HEK293 (cell line): ENCODE results near the gene CENATAC.

Experiments
- CTCF ChIA-PET: fragments of 350-600 bp; formaldehyde crosslinking; extraction: SDS; loops from one replicate; lab custom pipeline; 2021; ENCODE audit warnings: antibody characterized with exemption; lab: Yijun Ruan, JAX
- POLR2A ChIA-PET: fragments of 300-600 bp; formaldehyde crosslinking; extraction: SDS; loops from one replicate; lab custom pipeline; 2020; ENCODE audit warnings: antibody characterized with exemption, inconsistent platforms; lab: Yijun Ruan, JAX
- H3K27ac ChIP-seq: fragments of 200-500 bp; sonication (Bioruptor generic); 2 replicates; pipeline ENCODE4 v1.5.1; 2014; ENCODE audit warnings: low read depth, low read length, control low read depth, inconsistent platforms; ENCODE audit errors: extremely low read depth
- H3K36me3 ChIP-seq, 2 experiments: fragments of 200-500 bp in 1 of 2; sonication (Bioruptor generic) in 1 of 2; 1 replicate in 1 of 2; 2 replicates in 1 of 2; pipeline ENCODE4 v1.5.1; 2014 to 2017; ENCODE audit warnings: inconsistent platforms in 2 of 2, low read length in 2 of 2; ENCODE audit not compliant: control insufficient read depth in 2 of 2, insufficient read depth in 1 of 2
- H3K4me1 ChIP-seq: fragments of 200-500 bp; sonication (Bioruptor generic); 2 replicates; pipeline ENCODE4 v1.5.1; 2014; ENCODE audit warnings: mild to moderate bottlenecking, low read length, inconsistent platforms; ENCODE audit not compliant: control insufficient read depth, insufficient read depth
- H3K4me3 ChIP-seq: 2 replicates; pipeline ENCODE4 v1.5.1; 2011; ENCODE audit warnings: low read depth, mild to moderate bottlenecking, control low read depth, low read length, moderate library complexity
- H3K9me3 ChIP-seq: fragments of 200-500 bp; sonication (Bioruptor generic); 2 replicates; pipeline ENCODE4 v1.5.1; 2014; ENCODE audit warnings: low read depth, low read length, inconsistent platforms; ENCODE audit not compliant: control insufficient read depth, insufficient read depth
- GFI1B ChIP-seq: fragments of 450-650 bp; formaldehyde crosslinking; IDR thresholded peaks from 2 replicates; pipeline ENCODE4 v1.5.1; 2016; ENCODE audit warnings: missing biosample characterization, missing genetic modification characterization
- GLIS1 ChIP-seq: fragments of 450-650 bp; formaldehyde crosslinking; IDR thresholded peaks from 2 replicates; pipeline ENCODE4 v1.5.1; 2016; ENCODE audit warnings: missing biosample characterization, missing genetic modification characterization
- KLF16 ChIP-seq: fragments of 450-650 bp; formaldehyde crosslinking; IDR thresholded peaks from 2 replicates; pipeline ENCODE4 v1.5.1; 2017; ENCODE audit warnings: missing biosample characterization, missing genetic modification characterization
- KLF17 ChIP-seq: fragments of 450-650 bp; formaldehyde crosslinking; IDR thresholded peaks from 2 replicates; pipeline ENCODE4 v1.5.1; 2016; ENCODE audit warnings: missing biosample characterization, missing genetic modification characterization
- SCRT2 ChIP-seq: fragments of 450-650 bp; formaldehyde crosslinking; IDR thresholded peaks from 2 replicates; pipeline ENCODE4 v1.5.1; 2016; ENCODE audit warnings: missing biosample characterization, missing genetic modification characterization
- SETDB1 ChIP-seq: IDR thresholded peaks from one replicate; pipeline ENCODE4 v1.6.1; 2017; ENCODE audit warnings: mild to moderate bottlenecking, low read length, moderate library complexity, mixed read lengths; ENCODE audit not compliant: insufficient read length
- WT1 ChIP-seq: fragments of 450-650 bp; formaldehyde crosslinking; IDR thresholded peaks from 2 replicates; pipeline ENCODE4 v1.5.1; 2016; ENCODE audit warnings: missing biosample characterization, missing genetic modification characterization
- ZBTB17 ChIP-seq: fragments of 450-650 bp; formaldehyde crosslinking; IDR thresholded peaks from 2 replicates; pipeline ENCODE4 v1.5.1; 2016; ENCODE audit warnings: missing biosample characterization, missing genetic modification characterization
- ZBTB20 ChIP-seq: fragments of 450-650 bp; formaldehyde crosslinking; IDR thresholded peaks from 2 replicates; pipeline ENCODE4 v1.5.1; 2016; ENCODE audit warnings: missing biosample characterization, missing genetic modification characterization
- ZBTB44 ChIP-seq: fragments of 450-650 bp; IDR thresholded peaks from 2 replicates; pipeline ENCODE4 v1.5.1; 2018; ENCODE audit warnings: missing biosample characterization, mild to moderate bottlenecking, missing genetic modification characterization
- ZNF514 ChIP-seq: fragments of 450-650 bp; formaldehyde crosslinking; IDR thresholded peaks from 2 replicates; pipeline ENCODE4 v1.5.1; 2016; ENCODE audit warnings: missing biosample characterization, missing genetic modification characterization
- ZSCAN16 ChIP-seq: fragments of 450-650 bp; formaldehyde crosslinking; IDR thresholded peaks from 2 replicates; pipeline ENCODE4 v1.5.1; 2016; ENCODE audit warnings: missing biosample characterization, missing genetic modification characterization
- TF ChIP-seq, protein P1 (sequence below): fragments of 450-650 bp; formaldehyde crosslinking; IDR thresholded peaks from 2 replicates; pipeline ENCODE4 v1.5.1; 2017; ENCODE audit warnings: missing biosample characterization, missing genetic modification characterization
- TF ChIP-seq, protein P2 (sequence below): fragments of 450-650 bp; formaldehyde crosslinking; IDR thresholded peaks from 2 replicates; pipeline ENCODE4 v1.5.1; 2016; ENCODE audit warnings: missing biosample characterization, missing genetic modification characterization
- TF ChIP-seq, protein P3 (sequence below): fragments of 450-650 bp; formaldehyde crosslinking; IDR thresholded peaks from 2 replicates; pipeline ENCODE4 v1.5.1; 2016; ENCODE audit warnings: missing biosample characterization, missing genetic modification characterization
- TF ChIP-seq, protein P4 (sequence below): fragments of 450-650 bp; formaldehyde crosslinking; IDR thresholded peaks from 2 replicates; pipeline ENCODE4 v1.5.1; 2016; ENCODE audit warnings: missing biosample characterization, missing genetic modification characterization
- TF ChIP-seq, protein P5 (sequence below): fragments of 450-650 bp; formaldehyde crosslinking; IDR thresholded peaks from 2 replicates; pipeline ENCODE4 v1.5.1; 2017; ENCODE audit warnings: missing biosample characterization, missing genetic modification characterization

CENATAC gene

GRCh38 chr11:118975771-118976709 lies 21.9 kb upstream of the CENATAC start:
- Histone ChIP-seq H3K4me1 (no peaks in the 10 kb centered on the region), H3K4me3 (no peak overlapping the region), H3K9me3 (no peaks in the 10 kb centered on the region), H3K27ac (no peak overlapping the region), H3K36me3 (no peaks in the 10 kb centered on the region)
- ChIA-PET CTCF (interaction anchor here (0.6 kb wide), 2 partner anchors 37 to 49 kb away, joined by 3 read pairs; no protein-coding TSS in a partner anchor), POLR2A (no interaction called here)
- TF ChIP-seq WT1 (tag by site-specific recombination) (0 out of 2 replicates have a peak, but pooled peaks have one; percentile 19), ZBTB17 (tag by site-specific recombination) (0 out of 2 replicates have a peak, but pooled peaks have one; percentile 22), ZBTB44 (tag by site-specific recombination) (peak; percentile 12; the same call in 1 of the 2 replicates), SETDB1 (peak; percentile 29), ZNF514 (tag by site-specific recombination) (no peak), GFI1B (tag by site-specific recombination) (0 out of 2 replicates have a peak, but pooled peaks have one; percentile 30)

GRCh38 chr11:118979434-118979833 lies 18.5 kb upstream of the CENATAC start:
- ChIA-PET CTCF (no interaction called here), POLR2A (no interaction called here)
- H3K9me3 ChIP-seq, result no peaks in the 10 kb centered on the region
- H3K4me1 ChIP-seq, result no peaks in the 10 kb centered on the region
- H3K27ac ChIP-seq, result no peak overlapping the region
- H3K4me3 ChIP-seq, result no peak overlapping the region
- no peaks in the 10 kb centered on the region for H3K36me3 ChIP-seq
- TF ChIP-seq, protein P1, sequence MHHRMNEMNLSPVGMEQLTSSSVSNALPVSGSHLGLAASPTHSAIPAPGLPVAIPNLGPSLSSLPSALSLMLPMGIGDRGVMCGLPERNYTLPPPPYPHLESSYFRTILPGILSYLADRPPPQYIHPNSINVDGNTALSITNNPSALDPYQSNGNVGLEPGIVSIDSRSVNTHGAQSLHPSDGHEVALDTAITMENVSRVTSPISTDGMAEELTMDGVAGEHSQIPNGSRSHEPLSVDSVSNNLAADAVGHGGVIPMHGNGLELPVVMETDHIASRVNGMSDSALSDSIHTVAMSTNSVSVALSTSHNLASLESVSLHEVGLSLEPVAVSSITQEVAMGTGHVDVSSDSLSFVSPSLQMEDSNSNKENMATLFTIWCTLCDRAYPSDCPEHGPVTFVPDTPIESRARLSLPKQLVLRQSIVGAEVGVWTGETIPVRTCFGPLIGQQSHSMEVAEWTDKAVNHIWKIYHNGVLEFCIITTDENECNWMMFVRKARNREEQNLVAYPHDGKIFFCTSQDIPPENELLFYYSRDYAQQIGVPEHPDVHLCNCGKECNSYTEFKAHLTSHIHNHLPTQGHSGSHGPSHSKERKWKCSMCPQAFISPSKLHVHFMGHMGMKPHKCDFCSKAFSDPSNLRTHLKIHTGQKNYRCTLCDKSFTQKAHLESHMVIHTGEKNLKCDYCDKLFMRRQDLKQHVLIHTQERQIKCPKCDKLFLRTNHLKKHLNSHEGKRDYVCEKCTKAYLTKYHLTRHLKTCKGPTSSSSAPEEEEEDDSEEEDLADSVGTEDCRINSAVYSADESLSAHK (tag by site-specific recombination), result peak; percentile 52
- TF ChIP-seq, protein P2, sequence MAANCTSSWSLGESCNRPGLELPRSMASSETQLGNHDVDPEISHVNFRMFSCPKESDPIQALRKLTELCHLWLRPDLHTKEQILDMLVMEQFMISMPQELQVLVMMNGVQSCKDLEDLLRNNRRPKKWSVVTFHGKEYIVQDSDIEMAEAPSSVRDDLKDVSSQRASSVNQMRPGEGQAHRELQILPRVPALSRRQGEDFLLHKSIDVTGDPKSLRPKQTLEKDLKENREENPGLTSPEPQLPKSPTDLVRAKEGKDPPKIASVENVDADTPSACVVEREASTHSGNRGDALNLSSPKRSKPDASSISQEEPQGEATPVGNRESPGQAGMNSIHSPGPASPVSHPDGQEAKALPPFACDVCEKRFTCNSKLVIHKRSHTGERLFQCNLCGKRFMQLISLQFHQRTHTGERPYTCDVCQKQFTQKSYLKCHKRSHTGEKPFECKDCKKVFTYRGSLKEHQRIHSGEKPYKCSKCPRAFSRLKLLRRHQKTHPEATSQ (tag by site-specific recombination), result no peak
- TF ChIP-seq WT1 (tag by site-specific recombination), result no peak
- TF ChIP-seq KLF17, result no peak
- TF ChIP-seq GLIS1 (tag by site-specific recombination), result no peak
- peak; percentile 95 for TF ChIP-seq ZBTB20 (tag by site-specific recombination)
- TF ChIP-seq, protein P3, sequence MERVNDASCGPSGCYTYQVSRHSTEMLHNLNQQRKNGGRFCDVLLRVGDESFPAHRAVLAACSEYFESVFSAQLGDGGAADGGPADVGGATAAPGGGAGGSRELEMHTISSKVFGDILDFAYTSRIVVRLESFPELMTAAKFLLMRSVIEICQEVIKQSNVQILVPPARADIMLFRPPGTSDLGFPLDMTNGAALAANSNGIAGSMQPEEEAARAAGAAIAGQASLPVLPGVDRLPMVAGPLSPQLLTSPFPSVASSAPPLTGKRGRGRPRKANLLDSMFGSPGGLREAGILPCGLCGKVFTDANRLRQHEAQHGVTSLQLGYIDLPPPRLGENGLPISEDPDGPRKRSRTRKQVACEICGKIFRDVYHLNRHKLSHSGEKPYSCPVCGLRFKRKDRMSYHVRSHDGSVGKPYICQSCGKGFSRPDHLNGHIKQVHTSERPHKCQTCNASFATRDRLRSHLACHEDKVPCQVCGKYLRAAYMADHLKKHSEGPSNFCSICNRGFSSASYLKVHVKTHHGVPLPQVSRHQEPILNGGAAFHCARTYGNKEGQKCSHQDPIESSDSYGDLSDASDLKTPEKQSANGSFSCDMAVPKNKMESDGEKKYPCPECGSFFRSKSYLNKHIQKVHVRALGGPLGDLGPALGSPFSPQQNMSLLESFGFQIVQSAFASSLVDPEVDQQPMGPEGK (tag by site-specific recombination), result peak; percentile 65
- peak; percentile 34; the same call in 1 of the 2 replicates for TF ChIP-seq SCRT2 (tag by site-specific recombination)
- TF ChIP-seq, protein P4, sequence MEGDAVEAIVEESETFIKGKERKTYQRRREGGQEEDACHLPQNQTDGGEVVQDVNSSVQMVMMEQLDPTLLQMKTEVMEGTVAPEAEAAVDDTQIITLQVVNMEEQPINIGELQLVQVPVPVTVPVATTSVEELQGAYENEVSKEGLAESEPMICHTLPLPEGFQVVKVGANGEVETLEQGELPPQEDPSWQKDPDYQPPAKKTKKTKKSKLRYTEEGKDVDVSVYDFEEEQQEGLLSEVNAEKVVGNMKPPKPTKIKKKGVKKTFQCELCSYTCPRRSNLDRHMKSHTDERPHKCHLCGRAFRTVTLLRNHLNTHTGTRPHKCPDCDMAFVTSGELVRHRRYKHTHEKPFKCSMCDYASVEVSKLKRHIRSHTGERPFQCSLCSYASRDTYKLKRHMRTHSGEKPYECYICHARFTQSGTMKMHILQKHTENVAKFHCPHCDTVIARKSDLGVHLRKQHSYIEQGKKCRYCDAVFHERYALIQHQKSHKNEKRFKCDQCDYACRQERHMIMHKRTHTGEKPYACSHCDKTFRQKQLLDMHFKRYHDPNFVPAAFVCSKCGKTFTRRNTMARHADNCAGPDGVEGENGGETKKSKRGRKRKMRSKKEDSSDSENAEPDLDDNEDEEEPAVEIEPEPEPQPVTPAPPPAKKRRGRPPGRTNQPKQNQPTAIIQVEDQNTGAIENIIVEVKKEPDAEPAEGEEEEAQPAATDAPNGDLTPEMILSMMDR (tag by site-specific recombination), result 0 out of 2 replicates have a peak, but pooled peaks have one; percentile 13
- no peak for TF ChIP-seq KLF16 (tag by site-specific recombination)
- no peak for TF ChIP-seq ZSCAN16 (tag by site-specific recombination)
- TF ChIP-seq, protein P5, sequence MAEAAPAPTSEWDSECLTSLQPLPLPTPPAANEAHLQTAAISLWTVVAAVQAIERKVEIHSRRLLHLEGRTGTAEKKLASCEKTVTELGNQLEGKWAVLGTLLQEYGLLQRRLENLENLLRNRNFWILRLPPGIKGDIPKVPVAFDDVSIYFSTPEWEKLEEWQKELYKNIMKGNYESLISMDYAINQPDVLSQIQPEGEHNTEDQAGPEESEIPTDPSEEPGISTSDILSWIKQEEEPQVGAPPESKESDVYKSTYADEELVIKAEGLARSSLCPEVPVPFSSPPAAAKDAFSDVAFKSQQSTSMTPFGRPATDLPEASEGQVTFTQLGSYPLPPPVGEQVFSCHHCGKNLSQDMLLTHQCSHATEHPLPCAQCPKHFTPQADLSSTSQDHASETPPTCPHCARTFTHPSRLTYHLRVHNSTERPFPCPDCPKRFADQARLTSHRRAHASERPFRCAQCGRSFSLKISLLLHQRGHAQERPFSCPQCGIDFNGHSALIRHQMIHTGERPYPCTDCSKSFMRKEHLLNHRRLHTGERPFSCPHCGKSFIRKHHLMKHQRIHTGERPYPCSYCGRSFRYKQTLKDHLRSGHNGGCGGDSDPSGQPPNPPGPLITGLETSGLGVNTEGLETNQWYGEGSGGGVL (tag by site-specific recombination), result peak; percentile 93
- peak; percentile 53; the same call in 1 of the 2 replicates for TF ChIP-seq ZBTB17 (tag by site-specific recombination)
